Vagina (tissue), 1 donor: ENCODE results near the gene GSTM3. TPM values are rescaled to one million over a fixed set of nuclear protein-coding genes. Genes with fewer than 3 reads are reported as not detected.

ENCODE experiments used
- total RNA-seq: library from RNA; depleted of rRNA; stranded (reverse); fragments of >200 nt; gene quantifications from one replicate; pipeline ENCODE4 v1.2.3, GENCODE V29; 2016

GSTM3 gene
- total RNA-seq, 1 donor from 2014 or later, result 199 TPM

Other genes with a start within 250 kb of the GSTM3 start
- 8.3 TPM for gene CYB561D1, start 246.9 kb downstream of the GSTM3 start, total RNA-seq
- 6.4 TPM for gene AMIGO1, start 231.3 kb downstream of the GSTM3 start, total RNA-seq
- gene GPR61, start 201.2 kb downstream of the GSTM3 start, total RNA-seq, result not detected
- 4.9 TPM for gene GNAI3, start 192.4 kb downstream of the GSTM3 start, total RNA-seq
- gene GNAT2, start 121.4 kb downstream of the GSTM3 start, total RNA-seq, result not detected
- gene AMPD2, start 121.2 kb downstream of the GSTM3 start, total RNA-seq, result 38.5 TPM
- gene GSTM4, start 84.9 kb downstream of the GSTM3 start, total RNA-seq, result 36.1 TPM
- 130 TPM for gene GSTM2, start 73.0 kb downstream of the GSTM3 start, total RNA-seq
- gene GSTM1, start 53.2 kb downstream of the GSTM3 start, total RNA-seq, result 156 TPM
- 21.1 TPM for gene GSTM5, start 28.8 kb downstream of the GSTM3 start, total RNA-seq
- not detected for gene EPS8L3, start 22.9 kb upstream of the GSTM3 start, total RNA-seq
- gene CSF1, start 169.8 kb upstream of the GSTM3 start, total RNA-seq, result 159 TPM
- 75.6 TPM for gene AHCYL1, start 243.7 kb upstream of the GSTM3 start, total RNA-seq